HEK293 (cell line): ENCODE results near the gene AK1.

ENCODE experiments used
- FEZF1 ChIP-seq: fragments of 450-650 bp; formaldehyde crosslinking; IDR thresholded peaks from 2 replicates; pipeline ENCODE4 v1.5.1; 2016; ENCODE audit warnings: missing biosample characterization, missing genetic modification characterization
- GLI2 ChIP-seq: fragments of 450-650 bp; formaldehyde crosslinking; IDR thresholded peaks from 2 replicates; pipeline ENCODE4; 2017; ENCODE audit warnings: missing biosample characterization, missing genetic modification characterization, low read depth, borderline replicate concordance
- HOXC10 ChIP-seq: sonication (generic); formaldehyde crosslinking; IDR thresholded peaks from 2 replicates; pipeline ENCODE4 v1.8.1; 2023; ENCODE audit warnings: mild to moderate bottlenecking, missing genetic modification reagents
- KLF7 ChIP-seq: fragments of 450-650 bp; formaldehyde crosslinking; IDR thresholded peaks from 2 replicates; pipeline ENCODE4 v1.5.1; 2016; ENCODE audit warnings: missing biosample characterization, missing genetic modification characterization, borderline replicate concordance
- ZBTB21 ChIP-seq: fragments of 450-650 bp; formaldehyde crosslinking; IDR thresholded peaks from 2 replicates; pipeline ENCODE4 v1.5.1; 2017; ENCODE audit warnings: missing biosample characterization, missing genetic modification characterization
- ZFP41 ChIP-seq: fragments of 450-650 bp; formaldehyde crosslinking; IDR thresholded peaks from 2 replicates; pipeline ENCODE4 v1.5.1; 2016; ENCODE audit warnings: missing biosample characterization, missing genetic modification characterization, borderline replicate concordance
- ZNF292 ChIP-seq: fragments of 450-650 bp; formaldehyde crosslinking; IDR thresholded peaks from 2 replicates; pipeline ENCODE4 v1.5.1; 2016; ENCODE audit warnings: low read depth, missing biosample characterization, missing genetic modification characterization, borderline replicate concordance
- ZNF350 ChIP-seq: fragments of 450-650 bp; formaldehyde crosslinking; IDR thresholded peaks from 2 replicates; pipeline ENCODE4 v1.5.0; 2017; ENCODE audit warnings: missing biosample characterization, mild to moderate bottlenecking, missing genetic modification characterization
- ZNF473 ChIP-seq: fragments of 450-650 bp; formaldehyde crosslinking; IDR thresholded peaks from 2 replicates; pipeline ENCODE4 v1.5.1; 2017; ENCODE audit warnings: missing biosample characterization, missing genetic modification characterization
- ZNF514 ChIP-seq: fragments of 450-650 bp; formaldehyde crosslinking; IDR thresholded peaks from 2 replicates; pipeline ENCODE4 v1.5.1; 2016; ENCODE audit warnings: missing biosample characterization, missing genetic modification characterization
- ZNF621 ChIP-seq: fragments of 450-650 bp; formaldehyde crosslinking; IDR thresholded peaks from 2 replicates; pipeline ENCODE4 v1.5.1; 2017; ENCODE audit warnings: missing biosample characterization, missing genetic modification characterization
- ZNF629 ChIP-seq: fragments of 450-650 bp; formaldehyde crosslinking; IDR thresholded peaks from 2 replicates; pipeline ENCODE4 v1.5.1; 2017; ENCODE audit warnings: missing biosample characterization, missing genetic modification characterization
- ZNF747 ChIP-seq: fragments of 450-650 bp; formaldehyde crosslinking; IDR thresholded peaks from 2 replicates; pipeline ENCODE4 v1.5.1; 2016; ENCODE audit warnings: missing biosample characterization, missing genetic modification characterization
- ZNF837 ChIP-seq: fragments of 450-650 bp; formaldehyde crosslinking; IDR thresholded peaks from 2 replicates; pipeline ENCODE4 v1.5.1; 2016; ENCODE audit warnings: missing biosample characterization, missing genetic modification characterization
- TF ChIP-seq, protein P1 (sequence below): fragments of 450-650 bp; formaldehyde crosslinking; IDR thresholded peaks from 2 replicates; pipeline ENCODE4 v1.5.1; 2017; ENCODE audit warnings: missing biosample characterization, missing genetic modification characterization
- TF ChIP-seq, protein P2 (sequence below): fragments of 450-650 bp; formaldehyde crosslinking; conservative IDR thresholded peaks from 2 replicates; pipeline ENCODE4 v1.5.1; 2016; ENCODE audit warnings: low read depth, missing biosample characterization, missing genetic modification characterization
- TF ChIP-seq, protein P3 (sequence below): fragments of 450-650 bp; formaldehyde crosslinking; IDR thresholded peaks from 2 replicates; pipeline ENCODE4 v1.5.1; 2016; ENCODE audit warnings: missing biosample characterization, missing genetic modification characterization
- TF ChIP-seq, protein P4 (sequence below): fragments of 450-650 bp; formaldehyde crosslinking; IDR thresholded peaks from 2 replicates; pipeline ENCODE4 v1.5.1; 2016; ENCODE audit warnings: missing biosample characterization, missing genetic modification characterization
- TF ChIP-seq, protein P5 (sequence below): fragments of 450-650 bp; formaldehyde crosslinking; IDR thresholded peaks from 2 replicates; pipeline ENCODE4 v1.5.1; 2017; ENCODE audit warnings: missing biosample characterization, missing genetic modification characterization
- TF ChIP-seq, protein P6 (sequence below): fragments of 450-650 bp; formaldehyde crosslinking; IDR thresholded peaks from 2 replicates; pipeline ENCODE4 v1.5.1; 2016; ENCODE audit warnings: missing biosample characterization, missing genetic modification characterization
- TF ChIP-seq, protein P7 (sequence below): IDR thresholded peaks from 2 replicates; pipeline ENCODE4 v1.6.1; 2011; ENCODE audit warnings: mild to moderate bottlenecking, low read depth, low read length, borderline replicate concordance
- TF ChIP-seq, protein P8 (sequence below): fragments of 450-650 bp; formaldehyde crosslinking; IDR thresholded peaks from 2 replicates; pipeline ENCODE4 v1.5.1; 2016; ENCODE audit warnings: missing biosample characterization, missing genetic modification characterization, low read depth
- TF ChIP-seq, protein P9 (sequence below): fragments of 450-650 bp; formaldehyde crosslinking; IDR thresholded peaks from 2 replicates; pipeline ENCODE4 v1.5.1; 2016; ENCODE audit warnings: missing biosample characterization, missing genetic modification characterization, borderline replicate concordance

The AK1 gene

DNA sequence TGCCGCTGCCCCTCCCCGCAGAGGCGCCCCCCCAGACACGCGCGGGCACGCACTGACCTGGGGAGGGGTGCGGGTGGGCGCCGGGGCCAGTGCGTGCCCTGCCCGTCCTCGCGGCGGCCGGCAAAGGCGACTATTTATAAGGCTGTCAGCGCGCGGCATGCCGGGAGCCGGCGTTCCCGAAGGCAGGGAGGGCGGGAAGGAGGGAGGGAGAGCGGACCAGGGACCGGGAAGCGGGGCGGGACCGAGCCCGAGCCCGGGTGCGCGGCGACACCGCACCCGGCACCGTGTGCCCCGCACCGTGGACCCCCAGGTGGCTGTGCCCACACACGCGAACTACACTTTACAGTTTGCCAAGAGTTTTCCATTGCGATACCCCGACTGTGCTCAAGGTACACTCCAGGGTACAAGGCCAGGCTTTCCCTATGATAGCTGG lies at the start of gene AK1 (continued):
- TF ChIP-seq KLF7 (tag by site-specific recombination) (no peak), ZFP41 (tag by site-specific recombination) (no peak), ZNF350 (tag by site-specific recombination) (no peak), ZNF629 (tag by site-specific recombination) (no peak), GLI2 (tag by site-specific recombination) (no peak), FEZF1 (no peak), ZNF621 (no peak), ZNF473 (no peak), ZNF837 (tag by site-specific recombination) (no peak), ZBTB21 (tag by site-specific recombination) (no peak), ZNF514 (tag by site-specific recombination) (no peak), ZNF292 (tag by site-specific recombination) (no peak), HOXC10 (CRISPR knock-in tag) (no peak), ZNF747 (no peak)
- TF ChIP-seq, protein P1, sequence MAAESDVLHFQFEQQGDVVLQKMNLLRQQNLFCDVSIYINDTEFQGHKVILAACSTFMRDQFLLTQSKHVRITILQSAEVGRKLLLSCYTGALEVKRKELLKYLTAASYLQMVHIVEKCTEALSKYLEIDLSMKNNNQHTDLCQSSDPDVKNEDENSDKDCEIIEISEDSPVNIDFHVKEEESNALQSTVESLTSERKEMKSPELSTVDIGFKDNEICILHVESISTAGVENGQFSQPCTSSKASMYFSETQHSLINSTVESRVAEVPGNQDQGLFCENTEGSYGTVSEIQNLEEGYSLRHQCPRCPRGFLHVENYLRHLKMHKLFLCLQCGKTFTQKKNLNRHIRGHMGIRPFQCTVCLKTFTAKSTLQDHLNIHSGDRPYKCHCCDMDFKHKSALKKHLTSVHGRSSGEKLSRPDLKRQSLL (tag by site-specific recombination): no peak
- TF ChIP-seq, protein P2, sequence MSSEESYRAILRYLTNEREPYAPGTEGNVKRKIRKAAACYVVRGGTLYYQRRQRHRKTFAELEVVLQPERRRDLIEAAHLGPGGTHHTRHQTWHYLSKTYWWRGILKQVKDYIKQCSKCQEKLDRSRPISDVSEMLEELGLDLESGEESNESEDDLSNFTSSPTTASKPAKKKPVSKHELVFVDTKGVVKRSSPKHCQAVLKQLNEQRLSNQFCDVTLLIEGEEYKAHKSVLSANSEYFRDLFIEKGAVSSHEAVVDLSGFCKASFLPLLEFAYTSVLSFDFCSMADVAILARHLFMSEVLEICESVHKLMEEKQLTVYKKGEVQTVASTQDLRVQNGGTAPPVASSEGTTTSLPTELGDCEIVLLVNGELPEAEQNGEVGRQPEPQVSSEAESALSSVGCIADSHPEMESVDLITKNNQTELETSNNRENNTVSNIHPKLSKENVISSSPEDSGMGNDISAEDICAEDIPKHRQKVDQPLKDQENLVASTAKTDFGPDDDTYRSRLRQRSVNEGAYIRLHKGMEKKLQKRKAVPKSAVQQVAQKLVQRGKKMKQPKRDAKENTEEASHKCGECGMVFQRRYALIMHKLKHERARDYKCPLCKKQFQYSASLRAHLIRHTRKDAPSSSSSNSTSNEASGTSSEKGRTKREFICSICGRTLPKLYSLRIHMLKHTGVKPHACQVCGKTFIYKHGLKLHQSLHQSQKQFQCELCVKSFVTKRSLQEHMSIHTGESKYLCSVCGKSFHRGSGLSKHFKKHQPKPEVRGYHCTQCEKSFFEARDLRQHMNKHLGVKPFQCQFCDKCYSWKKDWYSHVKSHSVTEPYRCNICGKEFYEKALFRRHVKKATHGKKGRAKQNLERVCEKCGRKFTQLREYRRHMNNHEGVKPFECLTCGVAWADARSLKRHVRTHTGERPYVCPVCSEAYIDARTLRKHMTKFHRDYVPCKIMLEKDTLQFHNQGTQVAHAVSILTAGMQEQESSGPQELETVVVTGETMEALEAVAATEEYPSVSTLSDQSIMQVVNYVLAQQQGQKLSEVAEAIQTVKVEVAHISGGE: peak; percentile 50; the same call in 1 of the 2 replicates
- TF ChIP-seq, protein P3, sequence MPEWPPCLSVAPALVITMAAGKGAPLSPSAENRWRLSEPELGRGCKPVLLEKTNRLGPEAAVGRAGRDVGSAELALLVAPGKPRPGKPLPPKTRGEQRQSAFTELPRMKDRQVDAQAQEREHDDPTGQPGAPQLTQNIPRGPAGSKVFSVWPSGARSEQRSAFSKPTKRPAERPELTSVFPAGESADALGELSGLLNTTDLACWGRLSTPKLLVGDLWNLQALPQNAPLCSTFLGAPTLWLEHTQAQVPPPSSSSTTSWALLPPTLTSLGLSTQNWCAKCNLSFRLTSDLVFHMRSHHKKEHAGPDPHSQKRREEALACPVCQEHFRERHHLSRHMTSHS (tag by site-specific recombination): no peak
- TF ChIP-seq, protein P4, sequence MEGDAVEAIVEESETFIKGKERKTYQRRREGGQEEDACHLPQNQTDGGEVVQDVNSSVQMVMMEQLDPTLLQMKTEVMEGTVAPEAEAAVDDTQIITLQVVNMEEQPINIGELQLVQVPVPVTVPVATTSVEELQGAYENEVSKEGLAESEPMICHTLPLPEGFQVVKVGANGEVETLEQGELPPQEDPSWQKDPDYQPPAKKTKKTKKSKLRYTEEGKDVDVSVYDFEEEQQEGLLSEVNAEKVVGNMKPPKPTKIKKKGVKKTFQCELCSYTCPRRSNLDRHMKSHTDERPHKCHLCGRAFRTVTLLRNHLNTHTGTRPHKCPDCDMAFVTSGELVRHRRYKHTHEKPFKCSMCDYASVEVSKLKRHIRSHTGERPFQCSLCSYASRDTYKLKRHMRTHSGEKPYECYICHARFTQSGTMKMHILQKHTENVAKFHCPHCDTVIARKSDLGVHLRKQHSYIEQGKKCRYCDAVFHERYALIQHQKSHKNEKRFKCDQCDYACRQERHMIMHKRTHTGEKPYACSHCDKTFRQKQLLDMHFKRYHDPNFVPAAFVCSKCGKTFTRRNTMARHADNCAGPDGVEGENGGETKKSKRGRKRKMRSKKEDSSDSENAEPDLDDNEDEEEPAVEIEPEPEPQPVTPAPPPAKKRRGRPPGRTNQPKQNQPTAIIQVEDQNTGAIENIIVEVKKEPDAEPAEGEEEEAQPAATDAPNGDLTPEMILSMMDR: no peak
- TF ChIP-seq, protein P5, sequence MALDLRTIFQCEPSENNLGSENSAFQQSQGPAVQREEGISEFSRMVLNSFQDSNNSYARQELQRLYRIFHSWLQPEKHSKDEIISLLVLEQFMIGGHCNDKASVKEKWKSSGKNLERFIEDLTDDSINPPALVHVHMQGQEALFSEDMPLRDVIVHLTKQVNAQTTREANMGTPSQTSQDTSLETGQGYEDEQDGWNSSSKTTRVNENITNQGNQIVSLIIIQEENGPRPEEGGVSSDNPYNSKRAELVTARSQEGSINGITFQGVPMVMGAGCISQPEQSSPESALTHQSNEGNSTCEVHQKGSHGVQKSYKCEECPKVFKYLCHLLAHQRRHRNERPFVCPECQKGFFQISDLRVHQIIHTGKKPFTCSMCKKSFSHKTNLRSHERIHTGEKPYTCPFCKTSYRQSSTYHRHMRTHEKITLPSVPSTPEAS: no peak
- TF ChIP-seq, protein P6, sequence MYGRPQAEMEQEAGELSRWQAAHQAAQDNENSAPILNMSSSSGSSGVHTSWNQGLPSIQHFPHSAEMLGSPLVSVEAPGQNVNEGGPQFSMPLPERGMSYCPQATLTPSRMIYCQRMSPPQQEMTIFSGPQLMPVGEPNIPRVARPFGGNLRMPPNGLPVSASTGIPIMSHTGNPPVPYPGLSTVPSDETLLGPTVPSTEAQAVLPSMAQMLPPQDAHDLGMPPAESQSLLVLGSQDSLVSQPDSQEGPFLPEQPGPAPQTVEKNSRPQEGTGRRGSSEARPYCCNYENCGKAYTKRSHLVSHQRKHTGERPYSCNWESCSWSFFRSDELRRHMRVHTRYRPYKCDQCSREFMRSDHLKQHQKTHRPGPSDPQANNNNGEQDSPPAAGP (tag by site-specific recombination): no peak
- TF ChIP-seq, protein P7, sequence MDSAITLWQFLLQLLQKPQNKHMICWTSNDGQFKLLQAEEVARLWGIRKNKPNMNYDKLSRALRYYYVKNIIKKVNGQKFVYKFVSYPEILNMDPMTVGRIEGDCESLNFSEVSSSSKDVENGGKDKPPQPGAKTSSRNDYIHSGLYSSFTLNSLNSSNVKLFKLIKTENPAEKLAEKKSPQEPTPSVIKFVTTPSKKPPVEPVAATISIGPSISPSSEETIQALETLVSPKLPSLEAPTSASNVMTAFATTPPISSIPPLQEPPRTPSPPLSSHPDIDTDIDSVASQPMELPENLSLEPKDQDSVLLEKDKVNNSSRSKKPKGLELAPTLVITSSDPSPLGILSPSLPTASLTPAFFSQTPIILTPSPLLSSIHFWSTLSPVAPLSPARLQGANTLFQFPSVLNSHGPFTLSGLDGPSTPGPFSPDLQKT: no peak
- TF ChIP-seq, protein P8, sequence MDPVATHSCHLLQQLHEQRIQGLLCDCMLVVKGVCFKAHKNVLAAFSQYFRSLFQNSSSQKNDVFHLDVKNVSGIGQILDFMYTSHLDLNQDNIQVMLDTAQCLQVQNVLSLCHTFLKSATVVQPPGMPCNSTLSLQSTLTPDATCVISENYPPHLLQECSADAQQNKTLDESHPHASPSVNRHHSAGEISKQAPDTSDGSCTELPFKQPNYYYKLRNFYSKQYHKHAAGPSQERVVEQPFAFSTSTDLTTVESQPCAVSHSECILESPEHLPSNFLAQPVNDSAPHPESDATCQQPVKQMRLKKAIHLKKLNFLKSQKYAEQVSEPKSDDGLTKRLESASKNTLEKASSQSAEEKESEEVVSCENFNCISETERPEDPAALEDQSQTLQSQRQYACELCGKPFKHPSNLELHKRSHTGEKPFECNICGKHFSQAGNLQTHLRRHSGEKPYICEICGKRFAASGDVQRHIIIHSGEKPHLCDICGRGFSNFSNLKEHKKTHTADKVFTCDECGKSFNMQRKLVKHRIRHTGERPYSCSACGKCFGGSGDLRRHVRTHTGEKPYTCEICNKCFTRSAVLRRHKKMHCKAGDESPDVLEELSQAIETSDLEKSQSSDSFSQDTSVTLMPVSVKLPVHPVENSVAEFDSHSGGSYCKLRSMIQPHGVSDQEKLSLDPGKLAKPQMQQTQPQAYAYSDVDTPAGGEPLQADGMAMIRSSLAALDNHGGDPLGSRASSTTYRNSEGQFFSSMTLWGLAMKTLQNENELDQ (tag by site-specific recombination): no peak
- TF ChIP-seq, protein P9, sequence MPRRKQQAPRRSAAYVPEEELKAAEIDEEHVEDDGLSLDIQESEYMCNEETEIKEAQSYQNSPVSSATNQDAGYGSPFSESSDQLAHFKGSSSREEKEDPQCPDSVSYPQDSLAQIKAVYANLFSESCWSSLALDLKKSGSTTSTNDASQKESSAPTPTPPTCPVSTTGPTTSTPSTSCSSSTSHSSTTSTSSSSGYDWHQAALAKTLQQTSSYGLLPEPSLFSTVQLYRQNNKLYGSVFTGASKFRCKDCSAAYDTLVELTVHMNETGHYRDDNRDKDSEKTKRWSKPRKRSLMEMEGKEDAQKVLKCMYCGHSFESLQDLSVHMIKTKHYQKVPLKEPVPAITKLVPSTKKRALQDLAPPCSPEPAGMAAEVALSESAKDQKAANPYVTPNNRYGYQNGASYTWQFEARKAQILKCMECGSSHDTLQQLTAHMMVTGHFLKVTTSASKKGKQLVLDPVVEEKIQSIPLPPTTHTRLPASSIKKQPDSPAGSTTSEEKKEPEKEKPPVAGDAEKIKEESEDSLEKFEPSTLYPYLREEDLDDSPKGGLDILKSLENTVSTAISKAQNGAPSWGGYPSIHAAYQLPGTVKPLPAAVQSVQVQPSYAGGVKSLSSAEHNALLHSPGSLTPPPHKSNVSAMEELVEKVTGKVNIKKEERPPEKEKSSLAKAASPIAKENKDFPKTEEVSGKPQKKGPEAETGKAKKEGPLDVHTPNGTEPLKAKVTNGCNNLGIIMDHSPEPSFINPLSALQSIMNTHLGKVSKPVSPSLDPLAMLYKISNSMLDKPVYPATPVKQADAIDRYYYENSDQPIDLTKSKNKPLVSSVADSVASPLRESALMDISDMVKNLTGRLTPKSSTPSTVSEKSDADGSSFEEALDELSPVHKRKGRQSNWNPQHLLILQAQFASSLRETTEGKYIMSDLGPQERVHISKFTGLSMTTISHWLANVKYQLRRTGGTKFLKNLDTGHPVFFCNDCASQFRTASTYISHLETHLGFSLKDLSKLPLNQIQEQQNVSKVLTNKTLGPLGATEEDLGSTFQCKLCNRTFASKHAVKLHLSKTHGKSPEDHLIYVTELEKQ: no peak
